Nephron (organoid): ENCODE results near the gene TUBB1.

Source experiments
- H3K27ac Mint-ChIP-seq, 3 experiments: 2 replicates each; pipeline ENCODE4 v1.8.0; 2020; ENCODE audit warnings: mixed read lengths in 3 of 3, mild to moderate bottlenecking in 2 of 3, moderate library complexity in 1 of 3
- H3K27me3 Mint-ChIP-seq: 2 replicates; pipeline ENCODE4 v1.8.0; 2021; ENCODE audit warnings: low read depth, mild to moderate bottlenecking, moderate library complexity, mixed read lengths
- H3K36me3 Mint-ChIP-seq: 2 replicates; pipeline ENCODE4 v1.8.0; 2020; ENCODE audit warnings: low read depth, mixed read lengths
- H3K4me1 Mint-ChIP-seq: 2 replicates; pipeline ENCODE4 v1.8.0; 2020; ENCODE audit warnings: mixed read lengths
- H3K4me3 Mint-ChIP-seq, 3 experiments: 2 replicates each; pipeline ENCODE4 v1.8.0; 2020; ENCODE audit warnings: mild to moderate bottlenecking in 3 of 3, mixed read lengths in 3 of 3, moderate library complexity in 2 of 3
- H3K9me3 Mint-ChIP-seq: 2 replicates; pipeline ENCODE4 v1.8.0; 2020; ENCODE audit warnings: mixed read lengths
- CTCF ChIP-seq, 3 experiments: fragments of 200-600 bp; sonication (generic); IDR thresholded peaks; one replicate each; pipeline ENCODE4 v1.5.0; 2021; ENCODE audit warnings: antibody characterized with exemption in 3 of 3; ENCODE audit not compliant: unreplicated experiment in 3 of 3

Gene TUBB1

GRCh38 chr20:59026904-59027740, 7.9 kb downstream of the TUBB1 start:
- H3K27me3 Mint-ChIP-seq, result no peaks in the 10 kb centered on the region
- peak overlapping the region in 1 of 3 experiments; percentile 26 for H3K27ac Mint-ChIP-seq
- H3K4me3 Mint-ChIP-seq, result peak overlapping the region in 1 of 3 experiments; percentile 21
- H3K36me3 Mint-ChIP-seq, result peaks cover 73% of the 10 kb centered on the region
- no peaks in the 10 kb centered on the region for H3K9me3 Mint-ChIP-seq
- H3K4me1 Mint-ChIP-seq, result peaks cover 68% of the 10 kb centered on the region
- TF ChIP-seq CTCF (IDR thresholded peaks at IDR 0.05; ENCODE audit: unreplicated experiment in 3 of 3), result no peak

GRCh38 chr20:59027741-59028320, 8.6 kb downstream of the TUBB1 start:
- H3K27me3 Mint-ChIP-seq, result no peaks in the 10 kb centered on the region
- TF ChIP-seq CTCF (IDR thresholded peaks at IDR 0.05; ENCODE audit: unreplicated experiment in 3 of 3), result no peak
- H3K9me3 Mint-ChIP-seq, result no peaks in the 10 kb centered on the region

GRCh38 chr20:59028812-59029211, 9.6 kb downstream of the TUBB1 start:
- TF ChIP-seq CTCF (IDR thresholded peaks at IDR 0.05; ENCODE audit: unreplicated experiment in 3 of 3), result no peak
- Mint-ChIP-seq H3K4me3 (peak overlapping the region; percentile 65 to 75 (median 69)), H3K36me3 (peaks cover 58% of the 10 kb centered on the region), H3K27ac (peak overlapping the region in 1 of 3 experiments; percentile 66), H3K4me1 (peaks cover 68% of the 10 kb centered on the region), H3K27me3 (no peaks in the 10 kb centered on the region), H3K9me3 (no peaks in the 10 kb centered on the region)

More at GRCh38 chr20:59027741-59028320, 8.6 kb downstream of the TUBB1 start:
- peaks cover 65% of the 10 kb centered on the region for H3K4me1 Mint-ChIP-seq
- peak overlapping the region in 2 of 3 experiments; percentile 7 to 21 for H3K4me3 Mint-ChIP-seq
- peaks cover 66% of the 10 kb centered on the region for H3K36me3 Mint-ChIP-seq
- peak overlapping the region in 1 of 3 experiments; percentile 26 for H3K27ac Mint-ChIP-seq

- H3K36me3 Mint-ChIP-seq, result peaks cover 58% of the 10 kb centered on the region
- no peaks in the 10 kb centered on the region for H3K9me3 Mint-ChIP-seq
- peaks cover 60% of the 10 kb centered on the region for H3K4me1 Mint-ChIP-seq
- H3K4me3 Mint-ChIP-seq, result peak overlapping the region; percentile 89 to 97 (median 95)
- no peak for TF ChIP-seq CTCF (IDR thresholded peaks at IDR 0.05; ENCODE audit: unreplicated experiment in 3 of 3)
- H3K27me3 Mint-ChIP-seq, result no peaks in the 10 kb centered on the region
- H3K27ac Mint-ChIP-seq, result peak overlapping the region in 1 of 3 experiments; percentile 93
These were observed 11.8 kb downstream of the TUBB1 start for GRCh38 chr20:59030911-59031563.

- H3K4me1 Mint-ChIP-seq, result peaks cover 58% of the 10 kb centered on the region
- TF ChIP-seq CTCF (IDR thresholded peaks at IDR 0.05; ENCODE audit: unreplicated experiment in 3 of 3), result no peak
These were observed 12.4 kb downstream of the TUBB1 start for GRCh38 chr20:59031564-59032022.

More at GRCh38 chr20:59031564-59032022, 12.4 kb downstream of the TUBB1 start:
- Mint-ChIP-seq H3K27ac (peak overlapping the region; percentile 43 to 93 (median 79)), H3K4me3 (peak overlapping the region; percentile 89 to 97 (median 95)), H3K27me3 (no peaks in the 10 kb centered on the region), H3K36me3 (peaks cover 58% of the 10 kb centered on the region), H3K9me3 (no peaks in the 10 kb centered on the region)
